Stimulated activated CD4-positive, alpha-beta T cell treated with anti-CD3 and anti-CD28 coated beads, TNF-alpha, amount 100 ng/mL, for 48 hours (primary cell): ENCODE results near the gene DEXI.

Source experiments
- DNase-seq, 3 donors: peaks; one replicate each; pipeline ENCODE4 v3.0.0-alpha.2; 2020; ENCODE audit warnings: low read depth in 3 of 3

Gene DEXI

DNA sequence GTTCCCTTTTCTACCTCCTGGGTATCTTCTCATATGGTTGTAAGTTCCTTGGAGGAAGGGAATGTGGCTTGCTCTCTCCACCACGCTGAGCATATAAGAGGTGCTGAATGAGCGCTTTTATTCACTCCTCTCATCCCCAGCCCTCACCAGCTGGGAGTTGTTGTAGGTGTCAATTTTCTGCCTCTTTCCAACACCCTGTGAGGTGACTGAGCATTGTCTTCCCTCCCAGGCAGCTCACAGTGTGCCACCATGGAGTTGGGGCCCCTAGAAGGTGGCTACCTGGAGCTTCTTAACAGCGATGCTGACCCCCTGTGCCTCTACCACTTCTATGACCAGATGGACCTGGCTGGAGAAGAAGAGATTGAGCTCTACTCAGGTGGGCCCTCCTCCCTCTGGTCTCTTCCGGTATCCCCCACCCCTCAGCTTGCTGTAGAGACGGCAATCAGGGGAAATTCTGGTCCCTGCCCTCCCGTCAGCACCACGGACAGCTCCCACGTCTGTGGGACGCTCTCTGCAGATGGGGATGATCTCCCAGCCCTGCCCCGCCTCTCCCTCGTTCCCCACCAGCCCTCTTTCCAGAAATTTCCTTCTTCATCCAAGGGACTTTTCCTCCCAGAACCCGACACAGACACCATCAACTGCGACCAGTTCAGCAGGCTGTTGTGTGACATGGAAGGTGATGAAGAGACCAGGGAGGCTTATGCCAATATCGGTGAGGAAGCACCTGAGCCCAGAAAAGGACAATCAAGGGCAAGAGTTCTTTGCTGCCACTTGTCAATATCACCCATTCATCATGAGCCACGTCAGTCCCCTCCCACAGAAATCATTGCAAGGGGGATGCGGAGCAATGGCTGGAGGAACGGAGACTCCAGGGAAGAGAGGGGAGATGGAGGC lies 47.0 kb downstream of the DEXI start:
- no peak for DNase-seq

DNA sequence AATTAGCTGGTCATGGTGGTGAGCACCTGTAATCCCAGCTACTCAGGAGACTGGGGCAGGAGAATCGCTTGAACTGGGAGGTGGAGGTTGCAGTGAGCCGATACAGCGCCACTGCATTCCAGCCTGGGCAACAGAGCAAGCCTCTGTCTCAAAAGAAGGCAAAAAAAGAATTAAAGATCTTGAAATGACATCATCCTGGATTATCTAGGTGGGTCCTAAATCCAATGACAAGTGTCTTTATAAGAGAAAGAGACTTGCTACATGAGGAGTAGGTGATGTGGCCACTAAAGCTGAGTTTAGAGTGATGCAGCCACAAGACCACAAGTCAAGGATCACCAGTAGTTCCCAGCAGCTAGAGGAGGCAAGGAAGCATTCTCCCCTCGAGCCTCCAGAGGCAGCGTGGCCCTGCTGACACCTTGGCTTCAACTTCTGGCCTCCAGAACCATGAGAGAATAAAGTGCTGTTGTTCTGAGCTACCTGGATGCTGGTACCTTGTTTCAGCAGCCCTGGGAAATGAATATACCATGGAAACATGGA lies 49.4 kb downstream of the DEXI start:
- no peak for DNase-seq

DNA sequence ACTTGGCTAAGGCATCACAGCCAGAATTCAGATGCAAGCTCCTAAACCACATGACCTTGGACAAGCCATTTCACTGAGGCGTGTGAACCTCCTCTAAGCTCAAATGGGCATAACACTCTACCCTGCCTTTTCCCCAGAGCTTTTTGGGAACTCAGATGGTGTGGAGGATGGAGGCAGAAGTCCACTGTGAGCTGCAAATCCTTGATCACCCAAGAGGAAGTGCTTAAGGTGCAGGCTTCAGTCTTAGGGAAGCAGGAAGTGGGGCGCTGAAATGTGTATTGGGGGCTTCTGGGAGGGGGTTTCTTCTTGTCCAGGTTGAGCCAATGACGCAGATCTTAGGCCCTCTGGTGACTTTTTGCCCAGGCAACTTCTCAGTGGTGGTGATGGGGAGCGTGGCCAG lies 52.4 kb downstream of the DEXI start:
- DNase-seq = no peak

DNA sequence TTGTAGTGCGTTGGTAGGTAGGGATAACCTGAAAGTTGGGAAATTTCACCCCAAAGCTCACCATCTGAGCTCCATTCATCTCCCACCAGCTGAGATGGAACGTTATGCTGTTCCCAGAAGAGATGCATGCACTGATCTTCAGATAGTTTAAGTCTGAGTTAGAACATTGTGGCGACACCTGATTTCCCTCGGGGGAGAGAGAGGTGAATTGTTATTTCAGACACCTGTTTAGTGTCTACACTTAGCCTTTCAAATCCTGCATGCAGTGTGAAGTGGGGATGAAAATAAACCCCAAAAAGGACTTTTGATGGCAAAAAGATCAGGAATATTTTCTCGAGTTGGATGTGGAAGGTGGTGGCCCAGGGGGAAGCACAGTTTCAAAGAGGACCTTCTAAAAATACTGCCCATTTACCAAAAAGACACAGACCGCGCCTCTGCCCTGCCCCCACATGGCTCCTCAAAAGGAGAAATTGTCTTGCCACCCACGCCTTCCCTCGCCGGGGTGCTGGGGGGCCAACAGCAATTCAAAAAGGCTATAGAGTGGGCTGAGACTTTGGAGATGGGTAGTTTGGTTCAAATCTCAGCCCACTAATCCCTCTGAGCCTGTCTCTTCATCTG lies 53.8 kb downstream of the DEXI start:
- no peak for DNase-seq

DNA sequence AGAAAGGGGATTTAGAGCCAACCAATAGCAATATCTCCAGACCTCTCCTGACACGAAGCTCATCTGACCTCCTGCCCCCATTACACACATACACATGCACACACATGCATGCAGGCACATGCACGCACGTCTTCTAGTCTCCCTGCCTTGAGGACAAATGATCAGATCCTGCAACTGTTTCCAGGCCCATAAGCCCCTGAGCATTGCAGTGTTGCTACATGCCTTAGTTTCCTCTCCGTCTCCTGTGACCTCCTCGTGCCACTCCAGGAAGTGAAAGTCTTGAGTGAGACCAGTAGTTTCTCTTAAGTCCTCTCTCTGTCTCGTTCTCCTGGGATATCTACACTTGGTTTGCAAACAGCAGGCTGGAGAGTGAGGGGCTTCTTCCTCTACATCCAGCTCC lies 57.0 kb downstream of the DEXI start:
- DNase-seq = no peak

DNA sequence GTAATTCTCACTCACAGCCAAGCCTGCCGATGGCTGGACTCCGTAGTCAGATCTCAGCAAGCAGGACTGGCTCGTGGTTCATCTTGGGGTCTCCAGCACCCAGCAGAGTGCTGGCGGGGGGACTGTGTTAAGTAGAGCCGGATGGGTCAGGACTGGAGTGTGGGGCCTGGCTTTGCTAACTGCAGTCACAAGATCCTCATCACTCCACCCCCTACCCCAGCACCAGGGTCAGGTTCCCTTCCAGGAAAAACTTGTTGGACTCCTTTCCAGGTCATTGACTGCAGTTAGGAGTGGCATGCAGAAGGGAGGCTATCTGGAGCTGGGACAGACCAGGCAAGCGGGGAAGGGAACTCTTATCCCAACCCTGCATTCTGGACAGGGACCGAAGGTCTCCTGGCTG lies 59.3 kb downstream of the DEXI start:
- no peak for DNase-seq

DNA sequence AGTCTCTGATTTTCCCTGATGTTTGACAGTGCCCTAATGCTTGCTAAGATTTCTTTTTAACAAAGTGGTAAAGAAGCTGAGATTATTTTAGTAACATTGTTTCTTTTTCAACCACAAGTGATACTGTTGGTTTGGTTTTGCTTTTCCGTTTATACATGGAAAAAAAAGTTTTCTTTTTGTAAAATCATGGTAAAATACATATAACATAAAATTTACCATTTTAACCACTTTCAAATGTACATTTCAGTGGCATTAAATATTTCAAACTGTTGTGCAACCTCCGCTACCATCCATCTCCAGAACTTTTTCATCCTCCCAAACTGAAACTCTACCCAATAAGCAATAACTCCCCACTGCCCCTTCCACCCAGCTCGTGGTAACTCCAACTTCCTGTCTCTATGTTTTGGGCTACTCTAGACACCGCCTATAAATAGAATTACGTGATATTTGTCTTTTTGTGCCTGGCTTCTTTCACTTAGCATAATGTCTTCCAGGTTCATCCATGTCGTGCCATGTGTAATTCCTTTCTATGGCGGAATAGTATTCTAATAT lies 60.7 kb downstream of the DEXI start:
- no peak for DNase-seq

DNA sequence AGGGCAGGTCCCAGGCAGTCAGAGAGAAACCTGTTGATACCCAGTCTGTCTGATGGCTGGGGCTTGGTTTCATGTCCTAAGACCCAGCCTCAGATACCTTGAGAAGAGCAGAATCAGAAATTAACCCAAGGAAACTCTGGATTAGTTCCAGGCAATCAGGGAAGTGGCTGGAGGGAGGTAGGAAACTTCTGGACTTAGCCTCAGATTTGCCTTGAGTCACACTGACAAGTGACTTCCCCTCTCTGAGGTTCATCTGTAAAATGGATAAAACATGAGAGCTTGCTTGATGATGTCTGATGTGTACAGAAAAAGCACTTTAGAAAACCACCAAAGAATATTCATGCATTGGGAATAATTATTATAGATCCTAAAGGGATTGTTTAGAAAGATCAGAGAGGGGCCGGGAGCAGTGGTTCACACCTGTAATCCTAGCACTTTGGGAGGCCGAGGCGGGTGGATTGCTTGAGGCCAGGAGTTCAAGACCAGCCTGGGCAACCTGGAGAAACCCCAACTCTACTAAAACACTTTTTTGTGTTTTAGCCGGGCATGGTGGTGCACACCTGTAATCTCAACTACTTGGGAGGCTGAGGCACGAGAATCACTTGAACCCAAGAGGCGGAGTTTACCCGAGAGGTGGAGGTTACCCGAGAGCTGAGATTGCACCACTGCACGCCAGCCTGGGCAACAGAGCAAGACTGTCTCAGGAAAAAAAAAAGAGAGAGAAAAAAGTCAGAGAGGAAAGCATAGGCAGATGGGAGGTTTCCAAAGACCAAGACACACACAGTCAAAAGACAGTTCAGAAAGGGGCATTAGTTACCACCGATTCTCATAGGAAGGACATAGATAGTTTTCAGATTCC lies 61.4 kb downstream of the DEXI start:
- no peak for DNase-seq

DNA sequence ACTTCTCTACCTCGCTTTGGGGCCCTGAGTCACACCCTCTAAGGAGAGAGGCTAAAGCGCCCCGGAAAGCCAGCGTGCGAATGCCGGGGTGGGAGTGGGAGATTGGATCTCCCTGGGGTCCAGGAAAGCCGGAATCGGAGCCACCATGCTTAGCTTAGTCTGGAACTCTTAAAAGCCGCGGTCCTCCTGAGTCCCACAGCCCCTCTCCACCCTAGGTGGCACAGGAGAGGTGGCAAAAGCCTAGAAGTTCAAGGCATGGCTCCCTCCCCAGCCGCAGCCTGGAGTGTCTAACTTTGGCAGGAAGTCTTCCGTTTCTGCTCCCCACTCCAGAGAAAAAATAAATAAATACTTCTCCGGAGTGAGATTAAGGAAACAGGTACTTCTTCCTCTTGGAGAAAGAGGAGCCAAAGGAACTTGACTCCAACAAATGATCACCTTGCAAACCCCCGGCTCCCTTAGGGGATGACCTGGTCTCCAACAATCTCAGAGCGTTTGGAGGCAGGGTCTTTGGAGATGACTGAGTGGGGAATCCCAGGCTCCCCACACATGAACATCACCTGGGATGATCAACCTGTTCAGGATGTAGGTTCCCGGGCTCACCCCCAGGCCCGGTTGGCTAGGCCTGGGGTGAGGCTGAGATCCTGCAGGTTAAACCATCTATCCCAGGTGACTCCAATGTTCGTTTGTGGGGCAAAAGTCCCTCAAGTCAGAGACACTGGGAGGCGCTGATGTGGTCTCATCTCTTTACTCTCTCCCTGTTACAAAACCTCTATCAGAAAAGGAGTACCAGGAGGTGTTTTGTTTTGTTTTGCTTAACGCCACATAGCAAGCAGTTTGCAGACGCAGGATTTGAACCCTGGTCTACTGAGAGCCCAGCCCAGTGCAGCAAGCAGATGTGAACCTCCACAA lies 62.3 kb downstream of the DEXI start:
- no peak for DNase-seq
